GM23338 (cell line): ENCODE results near the gene ZFX.

Experiments used
- EZH2 ChIP-seq: fragments of 200-600 bp; sonication (generic); IDR thresholded peaks from one replicate; pipeline ENCODE4 v1.8.0; 2017; ENCODE audit warnings: antibody characterized with exemption, mild to moderate bottlenecking, low read depth; ENCODE audit not compliant: unreplicated experiment
- EZH2phosphoT487 ChIP-seq: fragments of 200-600 bp; sonication (generic); IDR thresholded peaks from one replicate; pipeline ENCODE4 v1.8.1; 2018; ENCODE audit warnings: antibody characterized with exemption; ENCODE audit not compliant: unreplicated experiment
- POLR2AphosphoS5 ChIP-seq: IDR thresholded peaks from 2 replicates; pipeline ENCODE4 v1.6.1; 2016; ENCODE audit warnings: antibody characterized with exemption, low read depth
- REST ChIP-seq: IDR thresholded peaks from one replicate; pipeline ENCODE4 v1.6.1; 2018; ENCODE audit warnings: antibody characterized with exemption; ENCODE audit not compliant: unreplicated experiment
- ZNF114 ChIP-seq: fragments of 250-450 bp; sonication (Bioruptor Pico); IDR thresholded peaks from 2 replicates; pipeline ENCODE4 v1.5.0; 2020; ENCODE audit warnings: mild to moderate bottlenecking, moderate library complexity
- TF ChIP-seq, protein P1 (sequence below), 2 experiments: fragments of 200-600 bp in 1 of 2; sonication (generic) in 1 of 2; conservative IDR thresholded peaks; 2 replicates each; pipeline versions ENCODE4 v1.5.1 to v1.6.1; 2016 to 2017; ENCODE audit warnings: antibody characterized with exemption in 2 of 2, low read depth in 2 of 2, mild to moderate bottlenecking in 2 of 2, moderate library complexity in 1 of 2
- TF ChIP-seq, protein P2 (sequence below): IDR thresholded peaks from 2 replicates; pipeline ENCODE4 v1.6.1; 2016; ENCODE audit warnings: antibody characterized with exemption

- TF ChIP-seq POLR2AphosphoS5 (no peak), EZH2phosphoT487 (no peak), EZH2 (no peak), ZNF114 (CRISPR knock-in tag) (no peak), REST (no peak)
- TF ChIP-seq, protein P1, sequence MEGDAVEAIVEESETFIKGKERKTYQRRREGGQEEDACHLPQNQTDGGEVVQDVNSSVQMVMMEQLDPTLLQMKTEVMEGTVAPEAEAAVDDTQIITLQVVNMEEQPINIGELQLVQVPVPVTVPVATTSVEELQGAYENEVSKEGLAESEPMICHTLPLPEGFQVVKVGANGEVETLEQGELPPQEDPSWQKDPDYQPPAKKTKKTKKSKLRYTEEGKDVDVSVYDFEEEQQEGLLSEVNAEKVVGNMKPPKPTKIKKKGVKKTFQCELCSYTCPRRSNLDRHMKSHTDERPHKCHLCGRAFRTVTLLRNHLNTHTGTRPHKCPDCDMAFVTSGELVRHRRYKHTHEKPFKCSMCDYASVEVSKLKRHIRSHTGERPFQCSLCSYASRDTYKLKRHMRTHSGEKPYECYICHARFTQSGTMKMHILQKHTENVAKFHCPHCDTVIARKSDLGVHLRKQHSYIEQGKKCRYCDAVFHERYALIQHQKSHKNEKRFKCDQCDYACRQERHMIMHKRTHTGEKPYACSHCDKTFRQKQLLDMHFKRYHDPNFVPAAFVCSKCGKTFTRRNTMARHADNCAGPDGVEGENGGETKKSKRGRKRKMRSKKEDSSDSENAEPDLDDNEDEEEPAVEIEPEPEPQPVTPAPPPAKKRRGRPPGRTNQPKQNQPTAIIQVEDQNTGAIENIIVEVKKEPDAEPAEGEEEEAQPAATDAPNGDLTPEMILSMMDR (conservative IDR thresholded peaks at IDR 0.05; ENCODE audit: low read depth in 2 of 2) = no peak
- TF ChIP-seq, protein P2, sequence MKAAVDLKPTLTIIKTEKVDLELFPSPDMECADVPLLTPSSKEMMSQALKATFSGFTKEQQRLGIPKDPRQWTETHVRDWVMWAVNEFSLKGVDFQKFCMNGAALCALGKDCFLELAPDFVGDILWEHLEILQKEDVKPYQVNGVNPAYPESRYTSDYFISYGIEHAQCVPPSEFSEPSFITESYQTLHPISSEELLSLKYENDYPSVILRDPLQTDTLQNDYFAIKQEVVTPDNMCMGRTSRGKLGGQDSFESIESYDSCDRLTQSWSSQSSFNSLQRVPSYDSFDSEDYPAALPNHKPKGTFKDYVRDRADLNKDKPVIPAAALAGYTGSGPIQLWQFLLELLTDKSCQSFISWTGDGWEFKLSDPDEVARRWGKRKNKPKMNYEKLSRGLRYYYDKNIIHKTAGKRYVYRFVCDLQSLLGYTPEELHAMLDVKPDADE = no peak
Measured at GRCh38 chrX:24145303-24146186, 4.0 kb upstream of the ZFX start.
